Duodenal mucosa (tissue), 2 donors: Measurements from ENCODE around the gene GABRG3.

Source experiments
- H3K27ac ChIP-seq: one replicate; pipeline ENCODE4 v1.7.0; 2013; ENCODE audit warnings: low read depth, low read length
- H3K27me3 ChIP-seq, 2 donors: one replicate each; pipeline ENCODE4 v1.7.0; 2013; ENCODE audit warnings: low read length in 2 of 2, control low read depth in 1 of 2; ENCODE audit not compliant: insufficient read depth in 2 of 2, control insufficient read depth in 1 of 2
- H3K36me3 ChIP-seq, 2 donors: one replicate each; pipeline ENCODE4 v1.7.0; 2013; ENCODE audit warnings: low read length in 2 of 2, control low read depth in 1 of 2; ENCODE audit not compliant: insufficient read depth in 2 of 2, control insufficient read depth in 1 of 2
- H3K4me1 ChIP-seq, 2 donors: one replicate each; pipeline ENCODE4 v1.7.0; 2013; ENCODE audit warnings: low read length in 2 of 2, control low read depth in 1 of 2; ENCODE audit not compliant: insufficient read depth in 2 of 2, control insufficient read depth in 1 of 2
- H3K4me3 ChIP-seq, 2 donors: one replicate each; pipeline ENCODE4 v1.7.0; 2013; ENCODE audit warnings: low read length in 2 of 2, low read depth in 1 of 2
- H3K9ac ChIP-seq, 2 donors: one replicate each; pipeline ENCODE4 v1.7.0; 2013; ENCODE audit warnings: low read length in 2 of 2, low read depth in 1 of 2
- H3K9me3 ChIP-seq, 2 donors: one replicate each; pipeline ENCODE4 v1.7.0; 2013; ENCODE audit warnings: low read length in 2 of 2, control low read depth in 1 of 2; ENCODE audit not compliant: control insufficient read depth in 1 of 2

Gene GABRG3

DNA sequence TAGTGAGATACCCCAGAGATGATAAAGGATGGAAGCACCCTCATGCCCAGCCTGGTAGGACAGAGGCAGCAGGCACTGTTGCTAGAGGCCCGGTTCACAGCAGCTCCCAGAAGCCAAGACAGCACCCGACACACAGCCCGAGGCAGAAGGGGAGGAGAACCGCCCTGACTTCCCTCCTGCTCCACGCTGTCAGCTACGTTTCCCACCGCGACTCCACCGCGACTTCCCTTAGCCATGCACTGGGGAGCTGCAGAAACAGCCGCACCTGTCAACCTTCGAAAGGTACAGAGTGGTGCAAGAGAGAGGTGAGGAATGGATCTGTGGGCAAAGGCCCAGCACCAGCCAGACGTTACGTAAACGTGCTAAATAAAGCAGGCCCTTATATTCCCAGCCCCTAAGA, 529.2 kb downstream of the GABRG3 start:
- Histone ChIP-seq H3K9me3 (peaks cover 20 to 26% of the 10 kb centered on the region in 2 donors), H3K4me1 (no peaks in the 10 kb centered on the region), H3K27me3 (no peaks in the 10 kb centered on the region), H3K27ac (no peak overlapping the region), H3K4me3 (no peak overlapping the region), H3K9ac (no peak overlapping the region), H3K36me3 (no peaks in the 10 kb centered on the region)

DNA sequence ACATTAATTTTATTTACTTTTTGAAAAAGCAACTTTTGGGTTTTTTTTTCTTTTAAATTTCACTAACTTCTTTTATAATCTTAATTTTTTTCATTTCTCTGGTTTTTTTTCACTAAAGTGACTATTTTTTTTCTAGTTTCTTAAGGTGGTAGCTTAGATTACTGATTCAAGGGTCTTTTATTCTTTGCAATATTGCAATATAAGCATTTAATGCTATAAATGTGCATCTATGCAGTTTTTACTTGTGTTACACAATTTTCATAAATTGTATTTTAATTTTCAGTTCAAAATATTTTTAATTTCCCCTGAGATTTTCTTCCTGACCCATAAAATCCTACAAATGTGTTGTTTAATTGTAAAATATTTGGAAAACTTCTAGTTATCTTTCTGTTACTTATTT, 535.8 kb downstream of the GABRG3 start:
- no peak overlapping the region for H3K9ac ChIP-seq
- no peaks in the 10 kb centered on the region for H3K4me1 ChIP-seq
- H3K27me3 ChIP-seq: no peaks in the 10 kb centered on the region
- H3K4me3 ChIP-seq: no peak overlapping the region
- H3K9me3 ChIP-seq: peaks cover 27 to 30% of the 10 kb centered on the region in 2 donors
- H3K36me3 ChIP-seq: no peaks in the 10 kb centered on the region
- no peak overlapping the region for H3K27ac ChIP-seq

DNA sequence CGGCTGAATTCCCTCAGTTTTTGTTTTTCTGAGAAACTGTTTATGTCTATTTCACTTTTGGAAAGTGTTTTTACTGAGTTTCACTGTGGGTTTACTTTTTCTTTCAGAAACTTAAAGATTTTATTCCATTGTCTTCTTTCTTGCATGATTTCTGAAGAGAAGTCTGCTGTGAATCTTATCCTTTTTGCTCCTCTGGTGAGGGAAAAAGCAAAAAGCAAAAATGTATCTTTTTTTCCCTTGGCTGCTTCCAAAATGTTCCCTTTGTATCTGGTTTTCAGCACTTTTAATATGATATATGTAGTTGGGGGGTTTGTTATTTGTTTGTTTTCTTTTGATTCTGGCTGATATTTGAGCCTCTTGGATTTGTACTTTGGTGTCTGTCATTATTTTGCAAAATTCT, 538.0 kb downstream of the GABRG3 start:
- H3K27ac ChIP-seq: no peak overlapping the region
- peaks cover 22 to 34% of the 10 kb centered on the region in 2 donors for H3K9me3 ChIP-seq
- no peaks in the 10 kb centered on the region for H3K36me3 ChIP-seq
- no peak overlapping the region for H3K4me3 ChIP-seq
- H3K4me1 ChIP-seq: no peaks in the 10 kb centered on the region
- no peak overlapping the region for H3K9ac ChIP-seq
- H3K27me3 ChIP-seq: no peaks in the 10 kb centered on the region

DNA sequence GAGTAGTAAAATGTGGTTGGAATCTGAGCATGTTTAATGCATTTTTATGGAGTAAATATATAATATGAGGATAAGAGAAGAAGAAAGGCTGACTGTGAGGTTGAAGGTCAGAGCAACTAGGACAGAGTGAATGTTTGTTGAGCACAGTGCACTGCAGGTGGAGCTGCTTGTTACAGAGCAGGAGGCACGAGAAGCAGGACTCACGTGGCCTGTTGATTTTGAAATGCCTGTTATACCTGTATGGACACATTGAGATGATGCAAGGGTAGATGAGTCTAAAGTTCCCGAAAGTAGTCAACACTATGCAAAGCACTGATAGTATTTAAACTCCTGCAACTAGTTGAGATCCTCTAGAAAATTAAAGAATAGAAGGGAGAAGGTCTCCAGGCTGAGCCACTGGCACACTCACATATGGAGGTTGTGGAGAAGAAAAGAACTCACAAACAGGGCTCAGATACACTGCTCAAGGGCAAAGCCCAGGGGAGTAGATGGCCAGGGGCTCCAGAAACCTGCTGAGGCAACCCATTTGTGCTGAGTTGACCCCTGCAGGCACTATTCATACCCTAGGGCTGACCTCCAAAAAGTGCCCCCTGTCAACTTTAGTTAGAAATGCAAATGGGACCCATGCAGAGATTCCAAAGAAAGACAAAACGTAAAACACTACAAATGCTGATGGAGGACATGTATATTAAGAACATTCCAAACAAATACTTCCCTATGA, 541.5 kb downstream of the GABRG3 start:
- Histone ChIP-seq H3K27me3 (no peaks in the 10 kb centered on the region), H3K36me3 (no peaks in the 10 kb centered on the region), H3K27ac (no peak overlapping the region), H3K4me1 (no peaks in the 10 kb centered on the region), H3K9me3 (peaks cover 30 to 44% of the 10 kb centered on the region in 2 donors), H3K9ac (no peak overlapping the region), H3K4me3 (no peak overlapping the region)

DNA sequence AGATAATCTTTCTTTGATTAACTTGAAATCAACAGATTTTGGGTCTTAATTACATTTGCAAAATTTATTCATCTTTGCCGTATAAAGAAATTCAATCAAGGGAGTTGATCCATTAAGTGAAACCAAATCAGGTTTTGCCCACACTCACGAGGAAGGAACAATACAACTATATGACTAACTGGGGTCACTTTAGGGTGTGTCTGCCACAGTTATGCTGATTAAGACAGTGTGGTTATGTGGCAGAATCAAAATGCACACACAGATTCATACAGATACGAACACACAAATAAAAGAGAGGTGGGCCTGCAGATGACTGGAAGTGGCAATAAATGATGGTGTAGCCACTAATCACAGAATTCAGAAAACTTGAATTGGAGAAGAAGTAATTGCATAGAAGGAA, 543.5 kb downstream of the GABRG3 start:
- H3K27ac ChIP-seq: no peak overlapping the region
- no peaks in the 10 kb centered on the region for H3K4me1 ChIP-seq
- H3K4me3 ChIP-seq: no peak overlapping the region
- H3K9me3 ChIP-seq: peaks cover 22 to 41% of the 10 kb centered on the region in 2 donors
- H3K9ac ChIP-seq: no peak overlapping the region
- H3K27me3 ChIP-seq: no peaks in the 10 kb centered on the region
- no peaks in the 10 kb centered on the region for H3K36me3 ChIP-seq

DNA sequence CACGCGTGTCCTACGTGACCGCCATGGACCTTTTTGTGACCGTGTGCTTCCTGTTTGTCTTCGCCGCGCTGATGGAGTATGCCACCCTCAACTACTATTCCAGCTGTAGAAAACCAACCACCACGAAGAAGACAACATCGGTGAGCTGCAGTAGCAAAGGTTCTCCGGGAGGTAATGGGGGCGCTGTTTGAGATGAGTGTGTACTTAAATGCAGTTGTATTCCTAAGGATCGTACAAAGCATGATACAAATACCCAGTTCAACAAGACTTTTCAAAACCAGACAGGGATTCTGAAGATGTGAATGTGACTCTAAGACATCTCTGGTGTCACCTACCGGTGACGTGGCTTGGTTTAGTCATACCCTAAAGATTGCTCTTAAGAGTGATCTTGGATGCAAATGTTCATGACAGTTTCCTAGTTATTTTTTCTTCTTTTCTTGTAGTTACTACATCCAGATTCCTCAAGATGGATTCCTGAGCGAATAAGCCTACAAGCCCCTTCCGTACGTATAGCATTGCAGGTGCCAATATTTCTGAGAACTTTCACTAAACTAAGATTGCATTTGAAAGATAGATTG, 556.6 kb downstream of the GABRG3 start:
- Histone ChIP-seq H3K9me3 (peaks cover 10 to 36% of the 10 kb centered on the region in 2 donors), H3K9ac (no peak overlapping the region), H3K27me3 (no peaks in the 10 kb centered on the region), H3K4me1 (no peaks in the 10 kb centered on the region), H3K27ac (no peak overlapping the region), H3K36me3 (no peaks in the 10 kb centered on the region), H3K4me3 (no peak overlapping the region)

DNA sequence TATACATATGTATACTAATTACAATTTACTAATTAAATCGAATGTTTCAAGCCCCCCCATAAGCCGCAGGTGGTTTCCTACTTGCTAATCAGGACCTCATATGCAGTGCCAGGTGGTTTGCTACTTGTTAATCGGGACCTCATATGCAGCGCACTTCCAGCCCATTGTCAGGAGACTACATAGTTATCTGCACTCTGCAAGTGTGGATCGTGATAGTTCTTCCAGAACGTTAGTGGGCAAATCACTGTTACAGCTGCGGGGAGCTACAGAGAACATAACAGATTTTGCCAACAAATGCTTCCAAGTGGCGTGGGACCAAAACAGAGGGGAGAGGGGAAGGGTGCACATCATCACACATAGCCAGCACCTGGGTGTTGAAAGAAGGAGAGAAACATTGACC, 558.4 kb downstream of the GABRG3 start:
- Histone ChIP-seq H3K9me3 (peaks cover 14 to 40% of the 10 kb centered on the region in 2 donors), H3K27ac (no peak overlapping the region), H3K36me3 (no peaks in the 10 kb centered on the region), H3K9ac (no peak overlapping the region), H3K4me3 (no peak overlapping the region), H3K4me1 (no peaks in the 10 kb centered on the region), H3K27me3 (no peaks in the 10 kb centered on the region)

DNA sequence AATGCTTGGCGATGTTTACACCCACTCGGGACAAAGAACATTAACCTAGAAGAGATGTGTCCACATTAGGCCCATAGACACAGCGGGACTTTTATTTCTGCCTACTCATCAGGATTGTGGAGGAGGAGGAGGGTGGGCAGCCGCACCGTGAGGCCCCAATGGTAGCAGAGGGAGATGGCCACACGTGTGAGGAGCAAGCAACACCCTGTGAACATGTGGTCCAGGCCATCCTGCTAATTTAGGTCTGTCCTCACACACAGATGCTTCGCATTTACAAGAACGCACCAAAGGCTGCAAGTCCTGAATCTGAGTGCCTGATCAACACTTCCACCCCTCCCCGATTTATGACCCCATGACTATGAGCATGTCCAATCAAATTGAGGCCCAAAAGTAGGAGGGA, 560.0 kb downstream of the GABRG3 start:
- Histone ChIP-seq H3K36me3 (no peaks in the 10 kb centered on the region), H3K4me3 (no peak overlapping the region), H3K9ac (no peak overlapping the region), H3K4me1 (no peaks in the 10 kb centered on the region), H3K9me3 (peaks cover 14 to 34% of the 10 kb centered on the region in 2 donors), H3K27me3 (no peaks in the 10 kb centered on the region), H3K27ac (no peak overlapping the region)

DNA sequence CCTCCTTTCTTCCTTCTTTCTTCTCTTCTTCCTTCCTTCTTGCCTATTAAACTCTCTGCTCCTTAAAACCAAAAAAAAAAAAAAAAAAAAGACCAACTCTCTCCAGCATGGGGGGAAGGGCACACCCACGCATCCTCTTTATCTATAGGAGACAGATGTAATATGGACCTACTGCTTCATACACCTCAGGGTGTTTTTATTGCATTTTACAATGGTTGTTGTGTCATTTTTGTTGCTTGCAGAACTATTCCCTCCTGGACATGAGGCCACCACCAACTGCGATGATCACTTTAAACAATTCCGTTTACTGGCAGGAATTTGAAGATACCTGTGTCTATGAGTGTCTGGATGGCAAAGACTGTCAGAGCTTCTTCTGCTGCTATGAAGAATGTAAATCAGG, 561.4 kb downstream of the GABRG3 start:
- no peaks in the 10 kb centered on the region for H3K36me3 ChIP-seq
- H3K4me3 ChIP-seq: no peak overlapping the region
- H3K9ac ChIP-seq: no peak overlapping the region
- no peaks in the 10 kb centered on the region for H3K27me3 ChIP-seq
- H3K27ac ChIP-seq: no peak overlapping the region
- H3K4me1 ChIP-seq: no peaks in the 10 kb centered on the region
- H3K9me3 ChIP-seq: peaks cover 14 to 25% of the 10 kb centered on the region in 2 donors

DNA sequence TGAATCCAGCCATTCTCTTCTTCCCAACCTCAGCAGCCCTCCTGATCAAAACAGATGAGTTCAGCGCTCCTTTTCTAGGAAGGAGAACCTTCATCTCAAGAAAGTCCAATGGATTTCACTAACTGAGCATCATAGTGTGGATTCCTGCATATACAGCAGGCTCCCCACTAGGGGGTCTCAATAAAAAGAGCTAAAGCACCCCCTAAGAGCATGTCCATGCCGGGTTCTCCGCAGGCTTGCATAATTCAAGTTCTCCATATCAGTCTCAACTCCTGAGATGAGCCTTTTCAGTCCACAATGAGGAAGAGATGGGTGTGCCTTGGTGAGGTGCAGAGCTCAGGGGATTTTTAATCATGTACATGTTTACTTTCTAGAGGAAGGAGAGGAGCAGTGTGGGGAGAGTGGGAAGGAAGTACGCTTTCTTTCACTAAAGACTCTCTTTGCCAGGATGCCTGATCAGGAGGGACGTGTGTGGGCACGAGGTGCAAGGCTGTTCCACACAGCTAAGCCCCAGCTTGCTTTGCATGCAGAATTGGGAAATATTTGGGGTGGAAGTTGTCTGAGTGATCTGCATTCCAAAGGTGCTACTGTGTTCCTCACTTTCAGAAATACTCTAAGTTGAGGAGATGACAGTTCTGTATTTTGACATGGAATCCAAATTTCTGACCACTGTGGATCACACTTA, 564.6 kb downstream of the GABRG3 start:
- no peaks in the 10 kb centered on the region for H3K27me3 ChIP-seq
- no peak overlapping the region for H3K9ac ChIP-seq
- H3K4me3 ChIP-seq: no peak overlapping the region
- H3K36me3 ChIP-seq: no peaks in the 10 kb centered on the region
- H3K4me1 ChIP-seq: no peaks in the 10 kb centered on the region
- peaks cover 17 to 20% of the 10 kb centered on the region in 2 donors for H3K9me3 ChIP-seq
- no peak overlapping the region for H3K27ac ChIP-seq
